Caco-2 (cell line): ENCODE measurements around the gene CCNI2. TPM values are rescaled to one million over a fixed set of nuclear protein-coding genes. Genes with fewer than 3 reads are reported as not detected.
A peak's percentile ranks its signal among the peaks of the same experiment; 100 is the strongest.

Experiments
- BruUV-seq: library from RNA; stranded (reverse); fragments of 400-500 nt; replicated peaks from 2 replicates; lab custom pipeline; 2021; lab: Mats Ljungman, UMichigan
- CTCF ChIA-PET: fragments of 300-600 bp; sonication (Branson Sonifier 250); formaldehyde crosslinking; loops from one replicate; lab custom pipeline; 2022; ENCODE audit warnings: antibody characterized with exemption; lab: Charles Lee
- POLR2A ChIA-PET: fragments of 300-600 bp; sonication (Branson Sonifier 250); formaldehyde crosslinking; loops from one replicate; lab custom pipeline; 2022; ENCODE audit warnings: antibody characterized with exemption; lab: Charles Lee
- DNase-seq, 2 experiments: peaks; one replicate each; pipeline versions ENCODE4 v3.0.0 to v3.0.0-alpha.2; 2020 to 2022
- H3K27me3 ChIP-seq: replicated peaks from 2 replicates; pipeline ENCODE4 v1.6.0; 2011; ENCODE audit warnings: low read length; ENCODE audit not compliant: control insufficient read depth, insufficient read depth
- H3K36me3 ChIP-seq: 2 replicates; pipeline ENCODE4 v1.5.1; 2011; ENCODE audit warnings: low read length; ENCODE audit not compliant: control insufficient read depth, insufficient read depth
- H3K4me1 ChIP-seq: fragments of 250-450 bp; sonication (Bioruptor Pico); 2 replicates; pipeline ENCODE4 v1.5.1; 2020; ENCODE audit warnings: mild to moderate bottlenecking
- H3K4me3 ChIP-seq: 2 replicates; pipeline ENCODE4 v1.5.1; 2011; ENCODE audit warnings: low read depth, mild to moderate bottlenecking, control low read depth, low read length
- H3K9me3 ChIP-seq: fragments of 250-450 bp; sonication (Bioruptor Pico); 2 replicates; pipeline ENCODE4 v1.5.1; 2020; ENCODE audit warnings: mild to moderate bottlenecking, moderate library complexity
- H3K27ac Mint-ChIP-seq: one replicate; pipeline ENCODE4 v1.8.0; 2022; ENCODE audit warnings: mixed read lengths; ENCODE audit not compliant: unreplicated experiment
- H3K27me3 Mint-ChIP-seq: one replicate; pipeline ENCODE4 v1.8.0; 2022; ENCODE audit warnings: mixed read lengths; ENCODE audit not compliant: insufficient read depth, unreplicated experiment
- H3K36me3 Mint-ChIP-seq: one replicate; pipeline ENCODE4 v1.8.0; 2022; ENCODE audit warnings: mild to moderate bottlenecking, mixed read lengths; ENCODE audit not compliant: insufficient read depth, unreplicated experiment
- H3K4me1 Mint-ChIP-seq: one replicate; pipeline ENCODE4 v1.8.0; 2022; ENCODE audit warnings: low read depth, mixed read lengths; ENCODE audit not compliant: unreplicated experiment
- H3K4me3 Mint-ChIP-seq: one replicate; pipeline ENCODE4 v1.8.0; 2022; ENCODE audit warnings: mild to moderate bottlenecking, moderate library complexity, mixed read lengths; ENCODE audit not compliant: unreplicated experiment
- H3K9me3 Mint-ChIP-seq: one replicate; pipeline ENCODE4 v1.8.0; 2022; ENCODE audit warnings: mixed read lengths; ENCODE audit not compliant: unreplicated experiment
- intact Hi-C: fragments of 100-400 bp; cut with micrococcal nuclease; formaldehyde crosslinking; loops from one replicate; pipeline ENCODE4 v1.10.0; 2022; ENCODE audit not compliant: unreplicated experiment
- total RNA-seq: library from RNA; stranded (reverse); gene quantifications from 2 replicates; pipeline ENCODE4 v1.2.3, GENCODE V29; 2022
- TF ChIP-seq, protein P1 (sequence below), 2 experiments: fragments of 200-600 bp in 1 of 2; IDR thresholded peaks; 1 replicate in 1 of 2; 2 replicates in 1 of 2; pipeline versions ENCODE4 v1.5.1 to v1.8.0; 2011 to 2022; ENCODE audit warnings: antibody characterized with exemption in 1 of 2, control low read depth in 1 of 2, inconsistent platforms in 1 of 2, low read depth in 1 of 2, low read length in 1 of 2, mild to moderate bottlenecking in 1 of 2, moderate library complexity in 1 of 2; ENCODE audit not compliant: insufficient read depth in 1 of 2, severe bottlenecking in 1 of 2, unreplicated experiment in 1 of 2

Gene CCNI2
- total RNA-seq, 1 experiment from 2014 or later: 0.18 TPM

DNA sequence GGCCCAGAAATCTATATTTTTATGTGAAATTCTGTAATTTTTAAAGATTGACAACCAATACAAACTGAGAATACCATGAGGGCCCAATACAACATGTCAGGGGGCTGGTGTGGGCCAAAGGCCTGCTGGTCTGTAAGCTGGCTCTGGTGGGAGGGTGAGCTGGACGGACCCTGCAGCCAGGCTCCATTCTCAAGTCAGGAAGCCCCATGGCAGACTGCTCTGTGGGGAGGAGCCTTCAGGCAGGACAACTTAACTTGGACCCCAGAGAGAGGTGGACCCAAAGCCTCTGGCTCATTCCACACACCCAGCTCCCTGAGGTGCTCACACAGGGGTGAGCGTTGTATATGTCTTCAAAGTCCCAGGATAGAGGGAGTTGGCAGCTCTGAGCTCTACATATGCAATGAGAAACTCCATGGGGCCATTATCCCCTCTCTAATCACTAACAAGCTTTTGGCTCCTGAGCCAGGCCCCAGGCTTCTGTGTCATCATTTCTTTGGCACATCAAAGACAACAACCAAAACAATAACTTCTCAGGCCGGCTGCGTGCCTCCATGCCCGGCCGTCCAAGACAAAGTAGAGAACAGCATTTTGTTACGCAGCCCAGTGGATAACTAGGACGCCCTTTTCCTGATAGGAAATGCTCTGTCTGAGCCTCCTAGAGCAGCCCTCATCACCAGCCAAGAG lies 23.4 kb downstream of the CCNI2 start:
- H3K4me3 ChIP-seq: no peak overlapping the region
- no peaks in the 10 kb centered on the region for H3K27me3 Mint-ChIP-seq
- DNase-seq: no peak
- H3K4me1 Mint-ChIP-seq: peaks cover 13% of the 10 kb centered on the region
- H3K27ac Mint-ChIP-seq: no peak overlapping the region
- ChIA-PET CTCF (no interaction called here), POLR2A (no interaction called here)
- H3K36me3 ChIP-seq: no peaks in the 10 kb centered on the region
- peaks cover 29% of the 10 kb centered on the region for H3K4me1 ChIP-seq
- intact Hi-C loops: no loop called here
- no TSS peak for BruUV-seq
- TF ChIP-seq, protein P1, sequence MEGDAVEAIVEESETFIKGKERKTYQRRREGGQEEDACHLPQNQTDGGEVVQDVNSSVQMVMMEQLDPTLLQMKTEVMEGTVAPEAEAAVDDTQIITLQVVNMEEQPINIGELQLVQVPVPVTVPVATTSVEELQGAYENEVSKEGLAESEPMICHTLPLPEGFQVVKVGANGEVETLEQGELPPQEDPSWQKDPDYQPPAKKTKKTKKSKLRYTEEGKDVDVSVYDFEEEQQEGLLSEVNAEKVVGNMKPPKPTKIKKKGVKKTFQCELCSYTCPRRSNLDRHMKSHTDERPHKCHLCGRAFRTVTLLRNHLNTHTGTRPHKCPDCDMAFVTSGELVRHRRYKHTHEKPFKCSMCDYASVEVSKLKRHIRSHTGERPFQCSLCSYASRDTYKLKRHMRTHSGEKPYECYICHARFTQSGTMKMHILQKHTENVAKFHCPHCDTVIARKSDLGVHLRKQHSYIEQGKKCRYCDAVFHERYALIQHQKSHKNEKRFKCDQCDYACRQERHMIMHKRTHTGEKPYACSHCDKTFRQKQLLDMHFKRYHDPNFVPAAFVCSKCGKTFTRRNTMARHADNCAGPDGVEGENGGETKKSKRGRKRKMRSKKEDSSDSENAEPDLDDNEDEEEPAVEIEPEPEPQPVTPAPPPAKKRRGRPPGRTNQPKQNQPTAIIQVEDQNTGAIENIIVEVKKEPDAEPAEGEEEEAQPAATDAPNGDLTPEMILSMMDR (IDR thresholded peaks at IDR 0.05; ENCODE audit: insufficient read depth in 1 of 2, low read depth in 1 of 2, low read length in 1 of 2, severe bottlenecking in 1 of 2, unreplicated experiment in 1 of 2): no peak
- H3K36me3 Mint-ChIP-seq: no peaks in the 10 kb centered on the region
- no peaks in the 10 kb centered on the region for H3K9me3 Mint-ChIP-seq
- H3K9me3 ChIP-seq: no peaks in the 10 kb centered on the region
- H3K27me3 ChIP-seq: no peaks in the 10 kb centered on the region
- H3K4me3 Mint-ChIP-seq: no peak overlapping the region

DNA sequence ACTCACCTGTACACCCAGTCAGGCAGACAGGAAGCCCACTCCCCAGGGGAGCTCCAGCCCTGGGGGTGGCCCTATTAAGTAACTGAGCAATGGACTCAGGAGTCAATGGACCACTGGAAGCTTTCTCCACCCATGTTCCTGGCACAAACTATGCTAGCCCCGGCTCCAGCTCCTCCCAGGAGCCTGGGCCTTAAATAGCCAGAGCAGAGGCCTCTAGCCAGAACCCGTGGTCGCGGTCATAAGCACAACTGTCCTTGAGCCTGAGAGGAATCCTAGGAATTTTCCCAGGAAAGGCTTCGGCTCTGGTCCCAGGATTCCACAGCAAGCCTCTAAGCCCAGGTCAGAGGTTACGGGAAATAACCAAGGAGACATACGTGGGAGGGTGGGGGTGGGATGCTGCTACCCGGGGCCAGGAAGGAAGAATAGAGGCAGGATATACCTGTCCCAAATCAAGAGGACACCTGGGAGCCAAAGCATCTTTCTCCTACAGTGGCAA lies 24.3 kb downstream of the CCNI2 start:
- Mint-ChIP-seq H3K27ac (no peak overlapping the region), H3K9me3 (no peaks in the 10 kb centered on the region), H3K36me3 (no peaks in the 10 kb centered on the region), H3K4me1 (peaks cover 15% of the 10 kb centered on the region), H3K27me3 (no peaks in the 10 kb centered on the region), H3K4me3 (no peak overlapping the region)
- no TSS peak for BruUV-seq
- Histone ChIP-seq H3K9me3 (no peaks in the 10 kb centered on the region), H3K27me3 (no peaks in the 10 kb centered on the region), H3K4me1 (peaks cover 35% of the 10 kb centered on the region), H3K4me3 (no peak overlapping the region), H3K36me3 (no peaks in the 10 kb centered on the region)
- DNase-seq: peak; percentile 42 to 75
- intact Hi-C loops: no loop called here
- ChIA-PET CTCF (no interaction called here), POLR2A (no interaction called here)
- TF ChIP-seq, protein P1 (IDR thresholded peaks at IDR 0.05; ENCODE audit: insufficient read depth in 1 of 2, low read depth in 1 of 2, low read length in 1 of 2, severe bottlenecking in 1 of 2, unreplicated experiment in 1 of 2): no peak

DNA sequence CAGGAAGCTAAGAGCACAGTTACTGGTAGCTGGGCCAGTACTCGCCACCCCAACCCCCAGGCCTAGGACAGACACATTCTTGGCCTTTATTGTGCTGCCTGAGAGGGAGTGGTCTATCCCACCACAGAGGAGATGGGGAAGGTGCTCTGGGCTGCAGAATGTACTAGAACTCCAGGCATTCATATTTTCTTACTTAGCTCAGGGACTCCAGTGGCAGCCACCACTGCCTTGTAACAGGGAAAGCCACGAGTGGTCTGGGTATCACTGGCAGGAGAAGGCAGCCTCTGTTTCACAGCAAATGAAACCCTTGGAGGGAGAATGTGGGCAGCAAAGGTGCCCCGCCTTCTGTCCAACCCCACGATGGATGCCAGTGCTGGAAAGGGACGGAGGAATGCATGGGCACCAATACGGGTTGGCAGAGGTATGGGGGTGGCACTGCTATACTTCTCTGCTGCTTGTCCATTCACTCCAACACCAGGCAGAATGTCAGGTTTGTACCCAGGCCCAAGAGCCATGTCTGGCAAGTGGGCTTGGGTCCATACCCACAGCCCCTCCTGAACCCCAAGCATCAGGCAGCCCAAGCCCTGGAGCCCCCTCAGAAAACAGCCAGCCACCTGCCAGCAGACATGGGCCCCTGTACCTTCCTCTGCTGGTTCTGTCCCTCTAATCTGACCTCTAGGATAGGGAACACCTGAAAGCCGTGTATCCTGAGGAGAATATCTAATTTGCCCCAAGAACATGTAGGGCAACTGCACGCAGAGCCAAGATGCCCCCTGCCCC lies 25.3 kb downstream of the CCNI2 start:
- CTCF ChIA-PET: no interaction called here
- BruUV-seq: no TSS peak
- Mint-ChIP-seq H3K27me3 (no peaks in the 10 kb centered on the region), H3K9me3 (no peaks in the 10 kb centered on the region), H3K36me3 (no peaks in the 10 kb centered on the region), H3K27ac (no peak overlapping the region), H3K4me1 (peaks cover 15% of the 10 kb centered on the region), H3K4me3 (no peak overlapping the region)
- H3K9me3 ChIP-seq: no peaks in the 10 kb centered on the region
- DNase-seq: no peak
- peaks cover 35% of the 10 kb centered on the region for H3K4me1 ChIP-seq
- intact Hi-C loops: no loop called here
- H3K4me3 ChIP-seq: no peak overlapping the region
- POLR2A ChIA-PET: no interaction called here
- TF ChIP-seq, protein P1 (IDR thresholded peaks at IDR 0.05; ENCODE audit: insufficient read depth in 1 of 2, low read depth in 1 of 2, low read length in 1 of 2, severe bottlenecking in 1 of 2, unreplicated experiment in 1 of 2): no peak
- H3K36me3 ChIP-seq: no peaks in the 10 kb centered on the region
- H3K27me3 ChIP-seq: no peaks in the 10 kb centered on the region
